WTC11 (cell line): ENCODE results near the gene SPANXB1.
"Not testable (repeated sequence)": the region's sequence is repeated elsewhere in the genome, so short reads cannot be mapped to it uniquely, and the experiment has no call there.

Experiments used
- ATF2 ChIP-seq: sonication (generic); formaldehyde crosslinking; IDR thresholded peaks from 2 replicates; pipeline ENCODE4 v1.8.1; 2022; ENCODE audit warnings: low read depth, missing genetic modification reagents, borderline replicate concordance
- CTCF ChIP-seq: fragments of 200-600 bp; IDR thresholded peaks from 2 replicates; pipeline ENCODE4 v1.8.0; 2022; ENCODE audit warnings: antibody characterized with exemption
- MLX ChIP-seq: sonication (generic); formaldehyde crosslinking; IDR thresholded peaks from 2 replicates; pipeline ENCODE4 v1.8.1; 2023; ENCODE audit warnings: mild to moderate bottlenecking, missing genetic modification reagents, moderate library complexity

GRCh38 chrX:141005243-141005642, 2.8 kb downstream of the SPANXB1 start:
- not testable (repeated sequence) for TF ChIP-seq CTCF; ATF2 (CRISPR knock-in tag); MLX (CRISPR knock-in tag)
